Keratinocyte (primary cell): Measurements from ENCODE around the gene TMLHE.
"Not testable (repeated sequence)": the region's sequence is repeated elsewhere in the genome, so short reads cannot be mapped to it uniquely, and the experiment has no call there.

Source experiments
- EZH2 ChIP-seq: IDR thresholded peaks from one replicate; pipeline ENCODE4 v1.6.1; 2012; ENCODE audit warnings: inconsistent platforms, mild to moderate bottlenecking, low read length, moderate library complexity
- TF ChIP-seq, protein P1 (sequence below), 3 experiments: IDR thresholded peaks in 1 of 3; conservative IDR thresholded peaks in 1 of 3; optimal IDR thresholded peaks in 1 of 3; 2 replicates in 2 of 3; 3 replicates in 1 of 3; pipeline versions ENCODE3 to v1.5.1; 2011; ENCODE audit warnings: low read length in 3 of 3, mild to moderate bottlenecking in 3 of 3, moderate library complexity in 2 of 3, control low read depth in 1 of 3, inconsistent platforms in 1 of 3; ENCODE audit not compliant: insufficient read depth in 2 of 3; ENCODE audit errors: extremely low read depth in 1 of 3

- TF ChIP-seq, protein P1, sequence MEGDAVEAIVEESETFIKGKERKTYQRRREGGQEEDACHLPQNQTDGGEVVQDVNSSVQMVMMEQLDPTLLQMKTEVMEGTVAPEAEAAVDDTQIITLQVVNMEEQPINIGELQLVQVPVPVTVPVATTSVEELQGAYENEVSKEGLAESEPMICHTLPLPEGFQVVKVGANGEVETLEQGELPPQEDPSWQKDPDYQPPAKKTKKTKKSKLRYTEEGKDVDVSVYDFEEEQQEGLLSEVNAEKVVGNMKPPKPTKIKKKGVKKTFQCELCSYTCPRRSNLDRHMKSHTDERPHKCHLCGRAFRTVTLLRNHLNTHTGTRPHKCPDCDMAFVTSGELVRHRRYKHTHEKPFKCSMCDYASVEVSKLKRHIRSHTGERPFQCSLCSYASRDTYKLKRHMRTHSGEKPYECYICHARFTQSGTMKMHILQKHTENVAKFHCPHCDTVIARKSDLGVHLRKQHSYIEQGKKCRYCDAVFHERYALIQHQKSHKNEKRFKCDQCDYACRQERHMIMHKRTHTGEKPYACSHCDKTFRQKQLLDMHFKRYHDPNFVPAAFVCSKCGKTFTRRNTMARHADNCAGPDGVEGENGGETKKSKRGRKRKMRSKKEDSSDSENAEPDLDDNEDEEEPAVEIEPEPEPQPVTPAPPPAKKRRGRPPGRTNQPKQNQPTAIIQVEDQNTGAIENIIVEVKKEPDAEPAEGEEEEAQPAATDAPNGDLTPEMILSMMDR (optimal IDR thresholded peaks at IDR 0.05 in 1 of 3, IDR thresholded peaks at IDR 0.05 in 1 of 3, conservative IDR thresholded peaks at IDR 0.05 in 1 of 3; ENCODE audit: extremely low read depth in 1 of 3, insufficient read depth in 2 of 3, low read length in 3 of 3) = not testable (repeated sequence)
- TF ChIP-seq EZH2 = not testable (repeated sequence)
Measured at GRCh38 chrX:155458471-155458870, 154.3 kb downstream of the TMLHE start, which contains the start of gene F8A3.
